Measurements from ENCODE around the gene KRT15. TPM values are rescaled to one million over a fixed set of nuclear protein-coding genes. Genes with fewer than 3 reads are reported as not detected.
A peak's percentile ranks its signal among the peaks of the same experiment; 100 is the strongest.

The KRT15 gene
- total and polyA plus RNA-seq, 9 of the 15 experiments (the other 6 are each of a cell fraction or from before 2014, with no cell fraction given) = 0.28 to 4.4 (median 0.56) TPM

- TF ChIP-seq RBM14 (IDR thresholded peaks at IDR 0.05; ENCODE audit: borderline replicate concordance, insufficient read depth, low read depth, low read length) = no peak
- TF ChIP-seq MCM3 (IDR thresholded peaks at IDR 0.05) = no peak
- TF ChIP-seq ETS1 (conservative IDR thresholded peaks at IDR 0.05; ENCODE audit: control insufficient read depth, low read depth, low read length) = no peak
- TF ChIP-seq REST (IDR thresholded peaks at IDR 0.05; ENCODE audit: borderline replicate concordance) = no peak
- no peak for TF ChIP-seq REST (CRISPR knock-in tag; IDR thresholded peaks at IDR 0.05; ENCODE audit: low read depth)
- TF ChIP-seq SNIP1 (IDR thresholded peaks at IDR 0.05; ENCODE audit: low read depth) = no peak
- TF ChIP-seq ZNF133 (CRISPR knock-in tag; IDR thresholded peaks at IDR 0.05) = no peak
- no peak for TF ChIP-seq EP300 (IDR thresholded peaks at IDR 0.05; ENCODE audit: low read length)
- TF ChIP-seq CTBP1 (IDR thresholded peaks at IDR 0.05; ENCODE audit: borderline replicate concordance) = no peak
- peak; percentile 83 to 90 for TF ChIP-seq KDM1A (IDR thresholded peaks at IDR 0.05)
- no peak for TF ChIP-seq SMAD1 (IDR thresholded peaks at IDR 0.05; ENCODE audit: low read depth, low read length, partially characterized antibody)
- no peak for TF ChIP-seq MTA2 (IDR thresholded peaks at IDR 0.05; ENCODE audit: low read depth)
- TF ChIP-seq NCOA4 (IDR thresholded peaks at IDR 0.05; ENCODE audit: partially characterized antibody) = no peak
- TF ChIP-seq ZFP36 (IDR thresholded peaks at IDR 0.05; ENCODE audit: low read depth, low read length, partially characterized antibody) = peak; percentile 96
- no peak for TF ChIP-seq MAZ (CRISPR knock-in tag; conservative IDR thresholded peaks at IDR 0.05 in 1 of 2, IDR thresholded peaks at IDR 0.05 in 1 of 2)
- 0 out of 4 replicates have a peak, but pooled peaks of 1 of the 2 experiments have one; percentile 31 for TF ChIP-seq HDAC1 (IDR thresholded peaks at IDR 0.05)
- TF ChIP-seq CBFA2T2 (conservative IDR thresholded peaks at IDR 0.05) = no peak
- no peak for TF ChIP-seq PKNOX1 (IDR thresholded peaks at IDR 0.05)
- TF ChIP-seq RUNX1 (IDR thresholded peaks at IDR 0.05; ENCODE audit: low read depth) = no peak
Observed at GRCh38 chr17:41522301-41523224, 3.9 kb upstream of the KRT15 start (continued).
